HepG2 (cell line): ENCODE results near the gene ATPAF2. TPM values are rescaled to one million over a fixed set of nuclear protein-coding genes. Genes with fewer than 3 reads are reported as not detected.

ENCODE experiments used
- FLYWCH1 ChIP-seq: sonication (generic); formaldehyde crosslinking; IDR thresholded peaks from 2 replicates; pipeline ENCODE4 v1.8.1; 2023; ENCODE audit warnings: mild to moderate bottlenecking, missing genetic modification reagents
- FOXO4 ChIP-seq: sonication (generic); formaldehyde crosslinking; conservative IDR thresholded peaks from 2 replicates; pipeline ENCODE4 v1.8.1; 2023; ENCODE audit warnings: missing genetic modification reagents
- GLI4 ChIP-seq: sonication (generic); formaldehyde crosslinking; IDR thresholded peaks from 2 replicates; pipeline ENCODE4 v1.5.1; 2020; ENCODE audit warnings: missing genetic modification reagents, mild to moderate bottlenecking, moderate library complexity, borderline replicate concordance
- HHEX ChIP-seq: IDR thresholded peaks from 2 replicates; pipeline ENCODE4 v1.6.1; 2016; ENCODE audit warnings: control low read depth
- KDM5A ChIP-seq: fragments of 200-600 bp; sonication (generic); IDR thresholded peaks from 2 replicates; pipeline ENCODE4 v1.7.0; 2018; ENCODE audit warnings: antibody characterized with exemption, mild to moderate bottlenecking, low read length, borderline replicate concordance
- PHF21A ChIP-seq: sonication (generic); formaldehyde crosslinking; IDR thresholded peaks from 2 replicates; pipeline ENCODE4 v1.5.0; 2020; ENCODE audit warnings: mild to moderate bottlenecking, missing genetic modification reagents
- SIN3A ChIP-seq: IDR thresholded peaks from 2 replicates; pipeline ENCODE4 v1.6.1; 2011; ENCODE audit warnings: low read depth, mild to moderate bottlenecking, control low read depth, low read length, borderline replicate concordance
- SNAPC4 ChIP-seq: sonication (generic); formaldehyde crosslinking; IDR thresholded peaks from 2 replicates; pipeline ENCODE4 v1.4.0; 2020; ENCODE audit warnings: mild to moderate bottlenecking, missing genetic modification reagents
- TARDBP ChIP-seq: sonication (generic); formaldehyde crosslinking; IDR thresholded peaks from 2 replicates; pipeline ENCODE4 v1.8.0; 2022; ENCODE audit warnings: mild to moderate bottlenecking, missing genetic modification reagents
- ZBTB20 ChIP-seq: sonication (generic); formaldehyde crosslinking; IDR thresholded peaks from 2 replicates; pipeline ENCODE4 v1.8.1; 2023; ENCODE audit warnings: missing genetic modification reagents, low read depth, mild to moderate bottlenecking, borderline replicate concordance
- ZBTB21 ChIP-seq: sonication (generic); formaldehyde crosslinking; IDR thresholded peaks from 2 replicates; pipeline ENCODE4 v1.4.0; 2020; ENCODE audit warnings: missing genetic modification reagents
- ZGPAT ChIP-seq: IDR thresholded peaks from 2 replicates; pipeline ENCODE4 v1.6.1; 2016; ENCODE audit warnings: mild to moderate bottlenecking
- ZNF232 ChIP-seq: sonication (generic); formaldehyde crosslinking; IDR thresholded peaks from 2 replicates; pipeline ENCODE4 v1.4.0; 2020; ENCODE audit warnings: missing genetic modification reagents, borderline replicate concordance
- ZNF317 ChIP-seq: sonication (generic); formaldehyde crosslinking; IDR thresholded peaks from 2 replicates; pipeline ENCODE4 v1.5.0; 2020; ENCODE audit warnings: mild to moderate bottlenecking, missing genetic modification reagents
- ZNF33B ChIP-seq: sonication (generic); formaldehyde crosslinking; IDR thresholded peaks from 2 replicates; pipeline ENCODE4 v1.5.1; 2020; ENCODE audit warnings: mild to moderate bottlenecking, missing genetic modification reagents
- ZNF414 ChIP-seq: sonication (generic); formaldehyde crosslinking; IDR thresholded peaks from 2 replicates; pipeline ENCODE4 v1.5.0; 2020; ENCODE audit warnings: missing genetic modification reagents
- ZNF468 ChIP-seq: sonication (generic); formaldehyde crosslinking; IDR thresholded peaks from 2 replicates; pipeline ENCODE4 v1.8.0; 2022; ENCODE audit warnings: mild to moderate bottlenecking, moderate library complexity, missing genetic modification reagents
- ZNF547 ChIP-seq: sonication (generic); formaldehyde crosslinking; IDR thresholded peaks from 2 replicates; pipeline ENCODE4 v1.5.1; 2020; ENCODE audit warnings: mild to moderate bottlenecking, missing genetic modification reagents
- ZNF713 ChIP-seq: sonication (generic); formaldehyde crosslinking; IDR thresholded peaks from 2 replicates; pipeline ENCODE4 v1.4.0; 2020; ENCODE audit warnings: mild to moderate bottlenecking, missing genetic modification reagents
- polyA plus RNA-seq, 8 experiments: library from polyadenylated mRNA; depleted of rRNA in 3 of 8; stranded (reverse) in 7 of 8; unstranded in 1 of 8; fragments of >200 nt; fragmentation: Illumina TruSeq in 4 of 8; extraction: Trizol in 4 of 8; gene quantifications; 2 replicates each; pipeline versions ENCODE4 v1.2.1 to v1.2.3, GENCODE V29; 2011 to 2016; ENCODE audit warnings: low read depth in 4 of 8, missing spikeins in 1 of 8, mixed read lengths in 1 of 8; ENCODE audit not compliant: insufficient read depth in 1 of 8
- total RNA-seq, 5 experiments: library from RNA; depleted of rRNA; stranded (reverse); fragments of >200 nt; fragmentation: Illumina TruSeq; extraction: Trizol; gene quantifications; 2 replicates each; pipeline ENCODE4 v1.2.3, GENCODE V29; 2016; ENCODE audit warnings: low read depth in 1 of 5

Gene ATPAF2
- total and polyA plus RNA-seq, 2 of the 13 experiments (the other 11 are each of a cell fraction or from before 2014, with no cell fraction given): 15.0 to 16.5 TPM

- 0 out of 2 replicates have a peak, but pooled peaks have one; percentile 37 for TF ChIP-seq ZNF232
- no peak for TF ChIP-seq FLYWCH1 (CRISPR knock-in tag)
- no peak for TF ChIP-seq FOXO4 (CRISPR knock-in tag)
- no peak for TF ChIP-seq ZGPAT (CRISPR knock-in tag)
- 0 out of 2 replicates have a peak, but pooled peaks have one; percentile 2 for TF ChIP-seq TARDBP (CRISPR knock-in tag)
- peak; percentile 10; the same call in 1 of the 2 replicates for TF ChIP-seq SIN3A
- no peak for TF ChIP-seq HHEX (CRISPR knock-in tag)
- TF ChIP-seq ZNF713 (CRISPR knock-in tag): no peak
- no peak for TF ChIP-seq ZBTB21
- peak; percentile 33; the same call in 1 of the 2 replicates for TF ChIP-seq ZNF414 (CRISPR knock-in tag)
- TF ChIP-seq ZNF547 (CRISPR knock-in tag): no peak; the same call in 1 of the 2 replicates
- TF ChIP-seq SNAPC4: no peak
- 0 out of 2 replicates have a peak, but pooled peaks have one; percentile 70 for TF ChIP-seq ZNF33B (CRISPR knock-in tag)
- TF ChIP-seq GLI4: peak; percentile 79; the same call in 1 of the 2 replicates
- TF ChIP-seq ZNF317 (CRISPR knock-in tag): no peak
- TF ChIP-seq KDM5A: no peak; the same call in 1 of the 2 replicates
- no peak for TF ChIP-seq ZBTB20 (CRISPR knock-in tag)
- TF ChIP-seq ZNF468 (CRISPR knock-in tag): no peak
- no peak for TF ChIP-seq PHF21A (CRISPR knock-in tag)
Observed at GRCh38 chr17:18039535-18040260, 730 bp upstream of the ATPAF2 start (continued).
